Measurements from ENCODE around the gene SNTG2.
"Not testable (repeated sequence)": the region's sequence is repeated elsewhere in the genome, so short reads cannot be mapped to it uniquely, and the experiment has no call there.

Gene SNTG2

GRCh38 chr2:1394709-1395408 is 444.2 kb downstream of the SNTG2 start:
- no peak for DNase-seq

- no peak for DNase-seq
Observed at GRCh38 chr2:1397350-1397749, 446.7 kb downstream of the SNTG2 start.

- no peak for DNase-seq
Observed at GRCh38 chr2:1398191-1398590, 447.5 kb downstream of the SNTG2 start.

- no peak for DNase-seq
Observed at GRCh38 chr2:1400943-1401735, 450.5 kb downstream of the SNTG2 start.

GRCh38 chr2:1402064-1402463 is 451.4 kb downstream of the SNTG2 start:
- no peak for DNase-seq

GRCh38 chr2:1403565-1403964 is 452.9 kb downstream of the SNTG2 start:
- DNase-seq = no peak

- no peak for DNase-seq
Observed at GRCh38 chr2:1405124-1405523, 454.5 kb downstream of the SNTG2 start.

- DNase-seq = no peak
Observed at GRCh38 chr2:1405967-1406366, 455.3 kb downstream of the SNTG2 start.

GRCh38 chr2:1406434-1406833 is 455.8 kb downstream of the SNTG2 start:
- no peak for DNase-seq

- no peak for DNase-seq
Observed at GRCh38 chr2:1407950-1408675, 457.5 kb downstream of the SNTG2 start.

- no peak for DNase-seq
Observed at GRCh38 chr2:1413156-1413710, 462.6 kb downstream of the SNTG2 start, which contains the start of gene TPO. TPO (plus strand) TSS chr2:1413463; CDS start chr2:1414409, 946 bp downstream.

- DNase-seq = no peak
Observed at GRCh38 chr2:1414121-1414520, 463.5 kb downstream of the SNTG2 start.

- DNase-seq = not testable (repeated sequence)
Observed at GRCh38 chr2:1414901-1415300, 464.3 kb downstream of the SNTG2 start.

- DNase-seq = no peak
Observed at GRCh38 chr2:1415501-1415900, 464.9 kb downstream of the SNTG2 start.

Measured in activated naive CD4-positive, alpha-beta T cell treated with anti-CD3 and anti-CD28 coated beads, Interleukin-2, amount 50 U/mL, for 16 hours (primary cell).